Measurements from ENCODE around the gene NAA20. TPM values are rescaled to one million over a fixed set of nuclear protein-coding genes. Genes with fewer than 3 reads are reported as not detected.

Gene NAA20
- total and polyA plus RNA-seq, 2 of the 13 experiments (the other 11 are each of a cell fraction or from before 2014, with no cell fraction given): 81.9 to 82.8 TPM

DNA sequence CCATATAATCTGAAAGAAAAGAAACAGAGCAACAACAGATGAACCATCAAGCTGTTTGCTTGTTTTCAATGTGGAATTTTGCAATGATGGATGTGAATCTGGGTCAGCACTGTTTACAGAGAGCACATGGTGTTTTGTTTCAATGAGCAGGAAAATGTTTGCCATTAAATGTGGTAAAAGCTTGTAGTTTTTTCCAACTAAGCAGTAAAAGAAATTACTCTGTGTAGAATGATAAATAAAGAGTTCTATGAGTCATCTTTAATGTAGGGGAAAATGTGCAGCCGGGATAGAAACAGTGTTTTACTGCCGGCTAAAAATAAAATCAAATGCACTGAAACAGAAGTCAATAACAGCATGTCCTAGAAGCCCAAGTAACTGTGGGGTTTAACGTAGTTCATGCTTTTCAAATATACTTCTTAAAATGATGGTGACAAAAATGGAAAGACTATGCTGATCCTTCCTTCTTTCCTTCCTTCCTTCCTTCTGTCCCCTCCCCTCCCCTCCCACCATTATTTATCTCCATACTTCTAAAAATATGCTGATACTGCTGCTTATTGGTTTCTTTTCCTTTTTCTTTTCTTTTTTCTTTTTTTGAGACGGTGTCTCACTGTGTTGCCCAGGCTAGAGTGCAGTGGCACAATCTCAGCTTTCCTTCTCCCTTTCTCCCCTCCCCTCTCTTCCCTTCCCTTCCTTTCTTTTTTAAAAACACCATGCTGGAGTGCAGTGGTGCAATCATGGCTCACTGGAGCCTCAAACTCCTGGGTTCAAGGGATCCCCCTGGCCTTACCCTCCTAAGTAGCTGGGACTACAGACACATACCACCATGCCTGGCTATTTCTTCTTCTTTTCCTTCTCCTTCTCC is 6.3 kb upstream of the NAA20 start (continued):
- TF ChIP-seq CCDC6 (CRISPR knock-in tag; IDR thresholded peaks at IDR 0.05) (peak; percentile 32; the same call in 1 of the 2 replicates), ZBTB20 (CRISPR knock-in tag; IDR thresholded peaks at IDR 0.05; ENCODE audit: borderline replicate concordance, low read depth) (peak; percentile 80; the same call in 1 of the 2 replicates), ZNF841 (CRISPR knock-in tag; IDR thresholded peaks at IDR 0.05; ENCODE audit: borderline replicate concordance) (no peak), CBX2 (IDR thresholded peaks at IDR 0.05; ENCODE audit: low read depth, low read length) (no peak), CBX2 (CRISPR knock-in tag; IDR thresholded peaks at IDR 0.05; ENCODE audit: low read depth) (no peak), PAF1 (CRISPR knock-in tag; IDR thresholded peaks at IDR 0.05) (no peak), CBX1 (IDR thresholded peaks at IDR 0.05; ENCODE audit: low read depth) (peak; percentile 31), ZNF790 (CRISPR knock-in tag; IDR thresholded peaks at IDR 0.05; ENCODE audit: borderline replicate concordance) (no peak), FOXA1 (IDR thresholded peaks at IDR 0.05) (peak; percentile 78), FOXA1 (CRISPR knock-in tag; IDR thresholded peaks at IDR 0.05) (peak; percentile 92), ZNF101 (CRISPR knock-in tag; IDR thresholded peaks at IDR 0.05; ENCODE audit: borderline replicate concordance, low read depth) (no peak), TMF1 (CRISPR knock-in tag; IDR thresholded peaks at IDR 0.05; ENCODE audit: low read depth) (no peak), SNAPC2 (CRISPR knock-in tag; IDR thresholded peaks at IDR 0.05) (no peak), KLF16 (CRISPR knock-in tag; IDR thresholded peaks at IDR 0.05) (peak in 1 of 2 experiments; percentile 82; a peak in 1 of 4 replicates), ZNF256 (CRISPR knock-in tag; conservative IDR thresholded peaks at IDR 0.05) (no peak), YY1 (IDR thresholded peaks at IDR 0.05; ENCODE audit: insufficient read depth, insufficient replicate concordance, low read depth, low read length) (no peak), EP300 (IDR thresholded peaks at IDR 0.05; ENCODE audit: low read depth in 2 of 2, low read length in 2 of 2) (peak in 1 of 2 experiments; percentile 93; a peak in 2 of 4 replicates), EP300 (CRISPR knock-in tag; IDR thresholded peaks at IDR 0.05; ENCODE audit: borderline replicate concordance) (peak; percentile 50; the same call in 1 of the 2 replicates), ZC3H13 (CRISPR knock-in tag; IDR thresholded peaks at IDR 0.05) (no peak; the same call in 1 of the 2 replicates), GABPA (IDR thresholded peaks at IDR 0.05; ENCODE audit: low read depth, low read length) (no peak), GABPA (CRISPR knock-in tag; IDR thresholded peaks at IDR 0.05; ENCODE audit: low read depth) (peak; percentile 62)
- TF ChIP-seq, protein P1, sequence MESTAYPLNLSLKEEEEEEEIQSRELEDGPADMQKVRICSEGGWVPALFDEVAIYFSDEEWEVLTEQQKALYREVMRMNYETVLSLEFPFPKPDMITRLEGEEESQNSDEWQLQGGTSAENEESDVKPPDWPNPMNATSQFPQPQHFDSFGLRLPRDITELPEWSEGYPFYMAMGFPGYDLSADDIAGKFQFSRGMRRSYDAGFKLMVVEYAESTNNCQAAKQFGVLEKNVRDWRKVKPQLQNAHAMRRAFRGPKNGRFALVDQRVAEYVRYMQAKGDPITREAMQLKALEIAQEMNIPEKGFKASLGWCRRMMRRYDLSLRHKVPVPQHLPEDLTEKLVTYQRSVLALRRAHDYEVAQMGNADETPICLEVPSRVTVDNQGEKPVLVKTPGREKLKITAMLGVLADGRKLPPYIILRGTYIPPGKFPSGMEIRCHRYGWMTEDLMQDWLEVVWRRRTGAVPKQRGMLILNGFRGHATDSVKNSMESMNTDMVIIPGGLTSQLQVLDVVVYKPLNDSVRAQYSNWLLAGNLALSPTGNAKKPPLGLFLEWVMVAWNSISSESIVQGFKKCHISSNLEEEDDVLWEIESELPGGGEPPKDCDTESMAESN (CRISPR knock-in tag; conservative IDR thresholded peaks at IDR 0.05): no peak
- TF ChIP-seq, protein P2, sequence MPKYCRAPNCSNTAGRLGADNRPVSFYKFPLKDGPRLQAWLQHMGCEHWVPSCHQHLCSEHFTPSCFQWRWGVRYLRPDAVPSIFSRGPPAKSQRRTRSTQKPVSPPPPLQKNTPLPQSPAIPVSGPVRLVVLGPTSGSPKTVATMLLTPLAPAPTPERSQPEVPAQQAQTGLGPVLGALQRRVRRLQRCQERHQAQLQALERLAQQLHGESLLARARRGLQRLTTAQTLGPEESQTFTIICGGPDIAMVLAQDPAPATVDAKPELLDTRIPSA (CRISPR knock-in tag; IDR thresholded peaks at IDR 0.05; ENCODE audit: borderline replicate concordance): no peak
- TF ChIP-seq, protein P3, sequence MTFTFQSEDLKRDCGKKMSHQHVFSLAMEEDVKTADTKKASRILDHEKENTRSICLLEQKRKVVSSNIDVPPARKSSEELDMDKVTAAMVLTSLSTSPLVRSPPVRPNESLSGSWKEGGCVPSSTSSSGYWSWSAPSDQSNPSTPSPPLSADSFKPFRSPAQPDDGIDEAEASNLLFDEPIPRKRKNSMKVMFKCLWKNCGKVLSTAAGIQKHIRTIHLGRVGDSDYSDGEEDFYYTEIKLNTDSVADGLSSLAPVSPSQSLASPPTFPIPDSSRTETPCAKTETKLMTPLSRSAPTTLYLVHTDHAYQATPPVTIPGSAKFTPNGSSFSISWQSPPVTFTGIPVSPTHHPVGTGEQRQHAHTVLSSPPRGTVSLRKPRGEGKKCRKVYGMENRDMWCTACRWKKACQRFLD (CRISPR knock-in tag; IDR thresholded peaks at IDR 0.05; ENCODE audit: borderline replicate concordance): no peak
- TF ChIP-seq, protein P4, sequence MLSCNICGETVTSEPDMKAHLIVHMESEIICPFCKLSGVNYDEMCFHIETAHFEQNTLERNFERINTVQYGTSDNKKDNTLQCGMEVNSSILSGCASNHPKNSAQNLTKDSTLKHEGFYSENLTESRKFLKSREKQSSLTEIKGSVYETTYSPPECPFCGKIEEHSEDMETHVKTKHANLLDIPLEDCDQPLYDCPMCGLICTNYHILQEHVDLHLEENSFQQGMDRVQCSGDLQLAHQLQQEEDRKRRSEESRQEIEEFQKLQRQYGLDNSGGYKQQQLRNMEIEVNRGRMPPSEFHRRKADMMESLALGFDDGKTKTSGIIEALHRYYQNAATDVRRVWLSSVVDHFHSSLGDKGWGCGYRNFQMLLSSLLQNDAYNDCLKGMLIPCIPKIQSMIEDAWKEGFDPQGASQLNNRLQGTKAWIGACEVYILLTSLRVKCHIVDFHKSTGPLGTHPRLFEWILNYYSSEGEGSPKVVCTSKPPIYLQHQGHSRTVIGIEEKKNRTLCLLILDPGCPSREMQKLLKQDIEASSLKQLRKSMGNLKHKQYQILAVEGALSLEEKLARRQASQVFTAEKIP (CRISPR knock-in tag; IDR thresholded peaks at IDR 0.05; ENCODE audit: borderline replicate concordance): no peak
